HG03575 (cell line): Measurements from ENCODE around the gene SPG7.

Experiments used
- ATAC-seq: cut with Tn5 transposase; IDR thresholded peaks from one replicate; pipeline ENCODE4 v1.9.1; 2021; ENCODE audit not compliant: unreplicated experiment, insufficient number of reproducible peaks, low FRiP score; ENCODE audit errors: extremely low read depth

Gene SPG7

GRCh38 chr16:89602952-89603590 is 94.9 kb downstream of the SPG7 start:
- ATAC-seq: no peak

GRCh38 chr16:89604764-89605163 is 96.6 kb downstream of the SPG7 start:
- no peak for ATAC-seq

DNA sequence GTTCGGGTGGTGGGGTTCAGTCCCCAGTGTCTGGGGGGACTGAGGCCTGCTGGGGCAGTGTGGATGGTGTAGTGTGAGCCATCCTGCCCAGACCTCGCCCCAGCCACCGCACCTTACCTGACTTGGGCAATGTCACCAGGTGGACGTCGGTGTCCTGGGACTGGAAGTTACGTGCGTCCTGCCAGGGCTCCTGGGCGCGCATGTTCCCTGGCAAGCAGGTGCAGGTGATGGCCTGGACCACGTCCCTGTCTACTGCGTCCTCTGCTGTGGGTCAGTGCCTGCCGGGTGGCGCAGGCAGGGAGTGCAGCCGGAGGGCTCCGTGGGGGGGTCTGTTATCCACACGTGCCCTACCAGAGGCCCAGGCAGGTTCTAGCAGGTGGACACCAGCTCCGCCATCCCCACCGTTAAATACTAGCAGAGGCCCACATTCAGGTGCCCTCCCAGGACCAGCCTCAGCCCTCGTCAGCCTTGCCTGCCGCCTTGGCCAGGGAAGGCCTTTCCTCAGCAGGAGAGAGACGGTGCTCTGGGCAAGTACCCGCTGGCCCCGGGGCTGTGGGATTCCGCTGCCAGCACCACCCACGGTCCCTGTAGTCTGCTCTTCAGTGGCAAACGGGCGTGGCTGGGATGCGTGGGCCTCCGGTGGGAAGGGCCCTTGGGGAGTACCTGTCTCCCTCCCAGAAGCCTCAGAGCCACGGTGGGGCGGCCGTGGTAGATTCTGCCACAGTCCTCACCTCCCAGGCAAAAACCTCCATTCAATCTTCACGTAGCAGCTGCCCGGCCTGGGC is 97.2 kb downstream of the SPG7 start:
- ATAC-seq: no peak

GRCh38 chr16:89606006-89606405 is 97.8 kb downstream of the SPG7 start:
- ATAC-seq: no peak
